Endothelial cell of umbilical vein (primary cell): ENCODE data around the gene TAPBP. TPM values are rescaled to one million over a fixed set of nuclear protein-coding genes. Genes with fewer than 3 reads are reported as not detected.
"Not testable (repeated sequence)": the region's sequence is repeated elsewhere in the genome, so short reads cannot be mapped to it uniquely, and the experiment has no call there.

Source experiments
- Bru-seq: library from RNA; stranded (reverse); fragments of 400-500 nt; gene quantifications from one replicate; lab custom pipeline; 2021; lab: Mats Ljungman, UMichigan
- BruChase-seq, 2 experiments: library from RNA; stranded (reverse); fragments of 400-500 nt; gene quantifications; one replicate each; lab custom pipeline; 2021; lab: Mats Ljungman, UMichigan
- BruUV-seq: library from RNA; stranded (reverse); fragments of 400-500 nt; replicated peaks from 2 replicates; lab custom pipeline; 2021; lab: Mats Ljungman, UMichigan
- CTCF ChIA-PET: fragments of 300-600, 350-600 bp; sonication (Branson Sonifier 250); formaldehyde crosslinking; loops from one replicate; lab custom pipeline; 2021; ENCODE audit warnings: antibody characterized with exemption, inconsistent platforms; lab: Charles Lee
- POLR2A ChIA-PET: fragments of 300-600, 350-600 bp; sonication (Branson Sonifier 250); formaldehyde crosslinking; loops from one replicate; lab custom pipeline; 2021; ENCODE audit warnings: antibody characterized with exemption, inconsistent platforms; lab: Charles Lee
- DNase-seq: peaks from one replicate; pipeline ENCODE4 v3.0.0-alpha.2; 2011; ENCODE audit warnings: low read depth, low spot score
- FAIRE-seq: peaks from 2 replicates; lab custom pipeline; 2011; peaks lifted over from hg19 to GRCh38; lab: Jason Lieb, UNC
- H2AFZ ChIP-seq: 2 replicates; pipeline ENCODE4 v1.6.0; 2012; ENCODE audit warnings: low read depth, low read length, control low read depth, inconsistent platforms
- H3K27ac ChIP-seq: 2 replicates; pipeline ENCODE4 v1.5.1; 2011; ENCODE audit warnings: low read depth, mild to moderate bottlenecking, control low read depth, low read length, moderate library complexity; ENCODE audit not compliant: insufficient read depth
- H3K27me3 ChIP-seq, 2 experiments: 2 replicates each; pipeline versions ENCODE4 v1.6.0 to v1.6.1; 2011; ENCODE audit warnings: low read length in 2 of 2, mixed read lengths in 1 of 2; ENCODE audit not compliant: control insufficient read depth in 2 of 2, insufficient read depth in 2 of 2
- H3K36me3 ChIP-seq, 2 experiments: 2 replicates in 1 of 2; 3 replicates in 1 of 2; pipeline ENCODE4 v1.5.1; 2011; ENCODE audit warnings: low read length in 2 of 2, mild to moderate bottlenecking in 1 of 2, moderate library complexity in 1 of 2; ENCODE audit not compliant: control insufficient read depth in 2 of 2, insufficient read depth in 2 of 2; ENCODE audit errors: extremely low read depth in 1 of 2
- H3K4me1 ChIP-seq: 3 replicates; pipeline ENCODE4 v1.5.1; 2011; ENCODE audit warnings: mild to moderate bottlenecking, low read length; ENCODE audit not compliant: control insufficient read depth, insufficient read depth; ENCODE audit errors: extremely low read depth
- H3K4me2 ChIP-seq: 2 replicates; pipeline ENCODE4 v1.6.1; 2011; ENCODE audit warnings: low read length, control low read depth, mixed read lengths; ENCODE audit not compliant: insufficient read depth
- H3K4me3 ChIP-seq, 3 experiments: fragments of 200-600 bp in 1 of 3; sonication (generic), shearing (Covaris generic) in 1 of 3; replicated peaks in 1 of 3; 2 replicates each; pipeline ENCODE4 v1.5.1; 2011 to 2016; ENCODE audit warnings: control low read depth in 3 of 3, low read length in 3 of 3, mild to moderate bottlenecking in 2 of 3, inconsistent platforms in 1 of 3, low read depth in 1 of 3, moderate library complexity in 1 of 3; ENCODE audit not compliant: insufficient read depth in 1 of 3
- H3K79me2 ChIP-seq: 2 replicates; pipeline ENCODE4 v1.6.0; 2012; ENCODE audit warnings: low read length, inconsistent platforms; ENCODE audit not compliant: control insufficient read depth, insufficient read depth
- H3K9ac ChIP-seq: replicated peaks from 2 replicates; pipeline ENCODE3; 2011; ENCODE audit warnings: low read length, control low read depth; ENCODE audit not compliant: insufficient read depth; ENCODE audit errors: extremely low read depth
- H3K9me1 ChIP-seq: replicated peaks from 3 replicates; pipeline ENCODE4 v1.6.0; 2011; ENCODE audit warnings: mild to moderate bottlenecking, low read length; ENCODE audit not compliant: control insufficient read depth, insufficient read depth; ENCODE audit errors: extremely low read depth
- H3K9me3 ChIP-seq: replicated peaks from 2 replicates; pipeline ENCODE4 v1.5.1; 2012; ENCODE audit warnings: low read length, inconsistent platforms; ENCODE audit not compliant: control insufficient read depth, insufficient read depth
- H4K20me1 ChIP-seq: replicated peaks from 2 replicates; pipeline ENCODE3; 2011; ENCODE audit warnings: mild to moderate bottlenecking, low read length; ENCODE audit not compliant: control insufficient read depth, insufficient read depth; ENCODE audit errors: extremely low read depth
- EZH2 ChIP-seq: IDR thresholded peaks from 2 replicates; pipeline ENCODE4 v1.6.1; 2012; ENCODE audit warnings: borderline replicate concordance, low read depth, mild to moderate bottlenecking, moderate library complexity, low read length, inconsistent platforms; ENCODE audit not compliant: severe bottlenecking
- GATA2 ChIP-seq: IDR thresholded peaks from 2 replicates; pipeline ENCODE4 v1.7.0; 2011; ENCODE audit warnings: low read depth, mild to moderate bottlenecking, moderate library complexity, mixed read lengths, low read length; ENCODE audit not compliant: insufficient read length, insufficient read depth
- MAX ChIP-seq: IDR thresholded peaks from 2 replicates; pipeline ENCODE4 v1.6.1; 2011; ENCODE audit not compliant: insufficient read depth, insufficient read length
- POLR2A ChIP-seq: IDR thresholded peaks from 2 replicates; pipeline ENCODE4 v1.6.1; 2012; ENCODE audit warnings: low read depth, mild to moderate bottlenecking, control low read depth, low read length
- POLR2AphosphoS5 ChIP-seq: IDR thresholded peaks from 2 replicates; pipeline ENCODE4 v1.6.1; 2012; ENCODE audit warnings: low read depth, mild to moderate bottlenecking, control low read depth, low read length, moderate library complexity; ENCODE audit not compliant: insufficient read depth
- dilution Hi-C: fragments of 300-500 bp; cut with MboI; formaldehyde crosslinking; loops from one replicate; pipeline ENCODE4 v1.15.0; 2019; ENCODE audit warnings: low sequenced_read_pairs; ENCODE audit not compliant: extremely low pct_ligation_motif_present
- intact Hi-C: fragments of 100-400 bp; cut with micrococcal nuclease; formaldehyde crosslinking; loops from one replicate; pipeline ENCODE4 v1.10.0; 2022
- long read RNA-seq: library from polyadenylated mRNA; stranded (forward); transcript quantifications from one replicate; pipeline ENCODE4 v2.0.0, GENCODE V29; 2021
- polyA minus RNA-seq, 3 experiments: library from RNA; depleted of rRNA, polyadenylated mRNA; stranded (reverse); fragments of >200 nt; gene quantifications; 1 replicate in 1 of 3; 2 replicates in 2 of 3; pipeline ENCODE4 v1.2.3, GENCODE V29; 2011
- polyA plus RNA-seq, 4 experiments: library from polyadenylated mRNA; depleted of rRNA in 3 of 4; stranded (reverse) in 3 of 4; unstranded in 1 of 4; fragments of >200 nt; gene quantifications; 2 replicates each; pipeline versions ENCODE4 v1.2.1 to v1.2.3, GENCODE V29; 2011 to 2012; ENCODE audit warnings: missing spikeins in 1 of 4
- total RNA-seq: library from RNA; stranded (reverse); gene quantifications from 2 replicates; pipeline ENCODE4 v1.2.3, GENCODE V29; 2021

Gene TAPBP
- 90.7 and 98.0 TPM in 2 replicates for total RNA-seq
- polyA plus RNA-seq: 69.6 and 79.9 TPM in 2 replicates
- 42.4 and 53.0 TPM in 2 replicates for polyA plus RNA-seq (2011; cell fraction: cytosol; rRNA removed)
- polyA plus RNA-seq (2011; cell fraction: nucleus; rRNA removed): 59.5 and 68.8 TPM in 2 replicates
- polyA plus RNA-seq (2012): 41.2 and 49.3 TPM in 2 replicates
- 57.0 and 60.6 TPM in 2 replicates for polyA minus RNA-seq
- 38.7 TPM for polyA minus RNA-seq (2011; cell fraction: cytosol; rRNA and poly(A)+ RNA removed)
- 24.4 and 32.1 TPM in 2 replicates for polyA minus RNA-seq (2011; cell fraction: nucleus; rRNA and poly(A)+ RNA removed)
- percentile 70 among the genes with signal in this experiment for Bru-seq, nascent RNA
- BruChase-seq, experiment 1, labeled RNA remaining after a 6-hour chase: percentile 93 among the genes with signal in this experiment
- BruChase-seq, experiment 2, labeled RNA remaining after a 2-hour chase: percentile 87 among the genes with signal in this experiment
- long read RNA-seq, transcript TAPBP-234 (8 exons, 3,759 nt): major isoform, 205 of 332 reads
- long read RNA-seq, transcript TAPBP-241 (7 exons, 1,299 nt): minor isoform, 11 of 332 reads
- long read RNA-seq, partial matches to known transcripts: 75 of 332 reads
- long read RNA-seq, other reads (novel, unspliced or antisense): 40 of 332 reads

GRCh38 chr6:33313709-33314514, at the start of gene TAPBP:
TSS of gene TAPBP (minus strand) at chr6:33314078. CDS start at chr6:33314041, 37 bp downstream.
- Histone ChIP-seq H3K9ac (peak within 1 kb of the TSS; percentile 69), H3K9me1 (no peaks in the 10 kb centered on the region), H3K36me3 (peaks cover 0 to 3% of the 10 kb centered on the region in 2 experiments), H3K79me2 (peaks cover 18% of the 10 kb centered on the region), H3K4me1 (peaks cover 25% of the 10 kb centered on the region), H2AFZ (peak within 1 kb of the TSS; percentile 25), H3K27ac (peak within 1 kb of the TSS; percentile 48), H3K9me3 (no peaks in the 10 kb centered on the region), H3K27me3 (no peaks in the 10 kb centered on the region), H3K4me2 (peak within 1 kb of the TSS; percentile 92), H4K20me1 (no peaks in the 10 kb centered on the region), H3K4me3 (peak within 1 kb of the TSS; percentile 37 to 96 (median 65))
- DNase-seq (peak; percentile 84), FAIRE-seq (peak; percentile 73)
- TSS peak; percentile 63 for BruUV-seq
- intact Hi-C loops (loop anchor here (1.0 to 10.0 kb wide), 4 partner anchors 15 to 261 kb away; partner anchors contain the start of genes B3GALT4, HSD17B8, RXRB and SLC39A7), dilution Hi-C loops (no loop called here)
- POLR2A ChIA-PET: no interaction called here
- TF ChIP-seq MAX (no peak), GATA2 (no peak), EZH2 (no peak), POLR2A (peak; percentile 48), POLR2AphosphoS5 (peak; percentile 44)
- CTCF ChIA-PET: interaction anchor here (0.8 to 2.6 kb wide), 4 partner anchors 13 to 36 kb away, joined by 5 to 19 read pairs (median 8); partner anchors contain the start of genes B3GALT4 and RGL2

- H3K4me1 ChIP-seq, intact Hi-C loops, H3K9me3 ChIP-seq, dilution Hi-C loops, H3K79me2 ChIP-seq, H3K4me2 ChIP-seq, H3K9me1 ChIP-seq, H3K36me3 ChIP-seq, BruUV-seq, H3K4me3 ChIP-seq, FAIRE-seq, DNase-seq, POLR2A ChIA-PET, H3K9ac ChIP-seq, CTCF ChIA-PET, H2AFZ ChIP-seq, H3K27ac ChIP-seq, H4K20me1 ChIP-seq: not testable (repeated sequence)
- peaks cover 15 to 17% of the 10 kb centered on the region in 2 experiments for H3K27me3 ChIP-seq
These were observed 49.6 kb upstream of the TAPBP start for GRCh38 chr6:33363486-33363885.
